Tongue (tissue), 2 donors: ENCODE results near the gene ATP2A3. TPM values are rescaled to one million over a fixed set of nuclear protein-coding genes. Genes with fewer than 3 reads are reported as not detected.

Experiments
- DNase-seq: peaks from one replicate; pipeline ENCODE4 v3.0.0-alpha.2; 2015
- total RNA-seq: library from RNA; depleted of rRNA; stranded (reverse); fragments of >200 nt; gene quantifications from one replicate; pipeline ENCODE4 v1.2.3, GENCODE V29; 2014

ATP2A3 gene
- total RNA-seq, 1 donor from 2014 or later, result 16.8 TPM

GRCh38 chr17:3910420-3911270 lies 53.6 kb downstream of the ATP2A3 start:
- no peak for DNase-seq

- DNase-seq, result no peak
These were observed 55.0 kb downstream of the ATP2A3 start for GRCh38 chr17:3909257-3909656.

- DNase-seq, result no peak
These were observed 56.6 kb downstream of the ATP2A3 start for GRCh38 chr17:3907483-3908216.

GRCh38 chr17:3906881-3907280 lies 57.4 kb downstream of the ATP2A3 start:
- DNase-seq, result no peak

- no peak for DNase-seq
These were observed 59.2 kb downstream of the ATP2A3 start for GRCh38 chr17:3905017-3905520.

GRCh38 chr17:3904501-3904900 lies 59.7 kb downstream of the ATP2A3 start:
- DNase-seq, result no peak

- no peak for DNase-seq
These were observed 60.4 kb downstream of the ATP2A3 start for GRCh38 chr17:3903881-3904290.

- DNase-seq, result peak; percentile 66
These were observed 61.0 kb downstream of the ATP2A3 start for GRCh38 chr17:3903051-3903825.

- DNase-seq, result no peak
These were observed 63.6 kb downstream of the ATP2A3 start for GRCh38 chr17:3900646-3901045.

- no peak for DNase-seq
These were observed 66.5 kb downstream of the ATP2A3 start for GRCh38 chr17:3897731-3898130.

GRCh38 chr17:3896968-3897235 lies 67.3 kb downstream of the ATP2A3 start:
- DNase-seq, result no peak

- no peak for DNase-seq
These were observed 67.9 kb downstream of the ATP2A3 start for GRCh38 chr17:3896108-3896967.

GRCh38 chr17:3895354-3895753 lies 68.9 kb downstream of the ATP2A3 start:
- DNase-seq, result no peak

- DNase-seq, result no peak
These were observed 69.3 kb downstream of the ATP2A3 start for GRCh38 chr17:3894911-3895343.

- no peak for DNase-seq
These were observed 70.0 kb downstream of the ATP2A3 start for GRCh38 chr17:3894188-3894587.

GRCh38 chr17:3893720-3894116 lies 70.5 kb downstream of the ATP2A3 start:
- DNase-seq, result no peak

- peak; percentile 94 for DNase-seq
These were observed 71.1 kb downstream of the ATP2A3 start, which contains the start of gene CAMKK1 for GRCh38 chr17:3893003-3893719. TSS of gene CAMKK1 (minus strand) at chr17:3893053. CDS start at chr17:3885687, 7,366 bp downstream.

- DNase-seq, result peak; percentile 50
These were observed 71.9 kb downstream of the ATP2A3 start for GRCh38 chr17:3892095-3892998.

- no peak for DNase-seq
These were observed 72.6 kb downstream of the ATP2A3 start for GRCh38 chr17:3891626-3892094.

GRCh38 chr17:3890878-3891219 lies 73.4 kb downstream of the ATP2A3 start:
- peak; percentile 10 for DNase-seq
